ENCODE data around the gene ITGB2. TPM values are rescaled to one million over a fixed set of nuclear protein-coding genes. Genes with fewer than 3 reads are reported as not detected.
A peak's percentile ranks its signal among the peaks of the same experiment; 100 is the strongest.

ITGB2 gene
- total and polyA plus RNA-seq, 2 donors from 2014 or later, result 9.5 to 111 TPM

DNA sequence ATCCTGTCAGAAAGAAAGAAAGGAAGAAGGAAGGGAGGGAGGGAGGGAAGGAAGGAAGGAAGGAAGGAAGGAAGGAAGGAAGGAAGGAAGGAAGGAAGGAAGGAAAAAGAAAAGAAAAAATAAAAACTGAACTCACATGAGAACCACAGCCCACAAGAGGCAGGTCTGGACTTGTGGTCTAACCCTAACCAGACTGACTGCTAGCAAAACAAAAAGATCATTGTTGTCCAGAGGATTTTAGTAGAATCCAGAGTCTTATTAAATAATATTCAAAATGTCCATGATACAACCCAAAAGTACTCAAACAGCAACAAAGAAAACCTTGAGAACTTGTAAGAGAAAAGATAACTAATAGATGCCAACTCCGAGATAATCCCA, 4.7 kb upstream of the ITGB2 start:
- FAIRE-seq, result no peak
- Histone ChIP-seq H3K4me1 (ENCODE audit: control insufficient read depth in 2 of 3, insufficient read depth in 2 of 3, low read depth in 1 of 3, low read length in 3 of 3) (peaks cover 0 to 7% (median 0%) of the 10 kb centered on the region in 3 donors), H3K9ac (ENCODE audit: low read length in 3 of 3) (no peak overlapping the region), H3K9me3 (ENCODE audit: control insufficient read depth in 2 of 3, insufficient read depth in 1 of 3, low read length in 3 of 3) (no peaks in the 10 kb centered on the region), H3K27ac (ENCODE audit: low read depth in 2 of 2, low read length in 2 of 2) (peak overlapping the region in 1 of 2 donors; percentile 69), H3K4me3 (ENCODE audit: low read length in 3 of 3) (no peak overlapping the region), H3K27me3 (ENCODE audit: control insufficient read depth, insufficient read depth, low read length) (no peaks in the 10 kb centered on the region), H3K36me3 (ENCODE audit: control insufficient read depth in 2 of 3, insufficient read depth in 3 of 3, low read length in 3 of 3) (no peaks in the 10 kb centered on the region)
- intact Hi-C loops (cut with DNase I), result no loop called here
- no peak for TF ChIP-seq CTCF (IDR thresholded peaks at IDR 0.05; ENCODE audit: borderline replicate concordance, extremely low read depth, insufficient read depth)
- no peak for DNase-seq

- no peak overlapping the region for H3K9ac ChIP-seq (ENCODE audit: low read length in 3 of 3)
- peaks cover 3% of the 10 kb centered on the region for H3K27me3 ChIP-seq (ENCODE audit: control insufficient read depth, insufficient read depth, low read length)
- H3K9me3 ChIP-seq (ENCODE audit: control insufficient read depth in 2 of 3, insufficient read depth in 1 of 3, low read length in 3 of 3), result no peaks in the 10 kb centered on the region
- H3K4me3 ChIP-seq (ENCODE audit: low read length in 3 of 3), result no peak overlapping the region
- peak overlapping the region in 1 of 2 donors; percentile 27 for H3K27ac ChIP-seq (ENCODE audit: low read depth in 2 of 2, low read length in 2 of 2)
- no peak for DNase-seq
- intact Hi-C loops (cut with DNase I), result no loop called here
- TF ChIP-seq CTCF (IDR thresholded peaks at IDR 0.05; ENCODE audit: borderline replicate concordance, extremely low read depth, insufficient read depth), result no peak
- H3K4me1 ChIP-seq (ENCODE audit: control insufficient read depth in 2 of 3, insufficient read depth in 2 of 3, low read depth in 1 of 3, low read length in 3 of 3), result peaks cover 0 to 7% (median 0%) of the 10 kb centered on the region in 3 donors
- no peaks in the 10 kb centered on the region for H3K36me3 ChIP-seq (ENCODE audit: control insufficient read depth in 2 of 3, insufficient read depth in 3 of 3, low read length in 3 of 3)
- no peak for FAIRE-seq
Observed at GRCh38 chr21:44924606-44925377, 4.1 kb upstream of the ITGB2 start.

DNA sequence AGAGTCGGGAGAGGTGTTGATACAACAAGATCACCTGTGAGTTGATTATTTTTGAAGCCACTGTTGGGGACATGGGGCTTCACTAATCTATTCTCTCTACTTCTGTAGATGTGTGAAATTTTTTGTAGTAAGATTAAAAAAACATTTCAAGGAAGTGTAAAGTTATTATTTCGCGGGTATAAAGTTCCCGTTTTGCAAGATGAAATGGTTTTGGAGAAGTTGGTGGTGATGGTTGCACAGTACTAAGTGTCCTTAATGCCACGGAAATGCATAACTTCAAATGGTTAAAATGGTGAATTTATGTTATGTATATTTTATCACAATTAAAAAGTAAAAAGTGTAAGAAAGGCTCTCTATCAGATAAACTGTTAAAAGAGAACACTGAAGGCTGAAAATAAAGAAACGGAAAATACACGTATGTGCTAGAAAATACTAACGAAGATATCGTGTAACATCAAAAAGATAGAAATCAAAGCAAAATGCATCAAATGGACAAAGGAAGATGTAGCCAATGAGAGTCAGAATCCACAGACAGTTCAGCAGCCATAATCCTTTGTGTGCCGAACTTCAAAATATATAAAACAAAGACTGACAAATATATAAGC, 2.9 kb upstream of the ITGB2 start:
- H3K4me1 ChIP-seq (ENCODE audit: control insufficient read depth in 2 of 3, insufficient read depth in 2 of 3, low read depth in 1 of 3, low read length in 3 of 3), result peaks cover 0 to 7% (median 0%) of the 10 kb centered on the region in 3 donors
- FAIRE-seq (no peak), DNase-seq (no peak)
- peaks cover 3% of the 10 kb centered on the region for H3K27me3 ChIP-seq (ENCODE audit: control insufficient read depth, insufficient read depth, low read length)
- no peaks in the 10 kb centered on the region for H3K9me3 ChIP-seq (ENCODE audit: control insufficient read depth in 2 of 3, insufficient read depth in 1 of 3, low read length in 3 of 3)
- no peak overlapping the region for H3K27ac ChIP-seq (ENCODE audit: low read depth in 2 of 2, low read length in 2 of 2)
- intact Hi-C loops (cut with DNase I), result no loop called here
- H3K36me3 ChIP-seq (ENCODE audit: control insufficient read depth in 2 of 3, insufficient read depth in 3 of 3, low read length in 3 of 3), result no peaks in the 10 kb centered on the region
- no peak overlapping the region for H3K4me3 ChIP-seq (ENCODE audit: low read length in 3 of 3)
- no peak overlapping the region for H3K9ac ChIP-seq (ENCODE audit: low read length in 3 of 3)
- no peak for TF ChIP-seq CTCF (IDR thresholded peaks at IDR 0.05; ENCODE audit: borderline replicate concordance, extremely low read depth, insufficient read depth)

Data from kidney (tissue), 14 donors.